ENCODE results near the gene VPREB3.
A peak's percentile ranks its signal among the peaks of the same experiment; 100 is the strongest.
"Not testable (repeated sequence)": the region's sequence is repeated elsewhere in the genome, so short reads cannot be mapped to it uniquely, and the experiment has no call there.

Gene VPREB3

GRCh38 chr22:23763954-23764353 is 9.7 kb upstream of the VPREB3 start:
- no peak for DNase-seq

GRCh38 chr22:23763579-23763945 is 9.3 kb upstream of the VPREB3 start:
- DNase-seq, result no peak

- peak; percentile 68 for DNase-seq
Observed at GRCh38 chr22:23762842-23763578, 8.8 kb upstream of the VPREB3 start, which contains the start of gene C22orf15. Gene C22orf15, plus strand, starts transcription at chr22:23762990. Its CDS starts 317 bp downstream, at chr22:23763307.

GRCh38 chr22:23760056-23760455 is 5.8 kb upstream of the VPREB3 start:
- no peak for DNase-seq

- DNase-seq, result no peak
Observed at GRCh38 chr22:23759566-23759965, 5.3 kb upstream of the VPREB3 start.

- DNase-seq, result no peak
Observed at GRCh38 chr22:23756891-23757290, 2.7 kb upstream of the VPREB3 start.

- no peak for DNase-seq
Observed at GRCh38 chr22:23755711-23756110, 1.5 kb upstream of the VPREB3 start.

- DNase-seq, result no peak
Observed at GRCh38 chr22:23754980-23755636, 883 bp upstream of the VPREB3 start.

- DNase-seq, result no peak
Observed at GRCh38 chr22:23753385-23753784, 840 bp downstream of the VPREB3 start.

- DNase-seq, result no peak
Observed at GRCh38 chr22:23752750-23753149, 1.5 kb downstream of the VPREB3 start.

- no peak for DNase-seq
Observed at GRCh38 chr22:23752090-23752691, 2.0 kb downstream of the VPREB3 start.

GRCh38 chr22:23751441-23751996 is 2.7 kb downstream of the VPREB3 start:
- DNase-seq, result peak; percentile 17

- peak; percentile 76 for DNase-seq
Observed at GRCh38 chr22:23750714-23751440, 3.3 kb downstream of the VPREB3 start, which contains the start of gene ZNF70. Gene ZNF70, minus strand, starts transcription at chr22:23751112. Its CDS starts 5,972 bp downstream, at chr22:23745140.

GRCh38 chr22:23750367-23750713 is 3.9 kb downstream of the VPREB3 start:
- no peak for DNase-seq

GRCh38 chr22:23749841-23750301 is 4.4 kb downstream of the VPREB3 start:
- no peak for DNase-seq

- no peak for DNase-seq
Observed at GRCh38 chr22:23745791-23746190, 8.4 kb downstream of the VPREB3 start.

GRCh38 chr22:23744485-23744884 is 9.7 kb downstream of the VPREB3 start:
- DNase-seq, result no peak

- no peak for DNase-seq
Observed at GRCh38 chr22:23744001-23744400, 10.2 kb downstream of the VPREB3 start.

GRCh38 chr22:23743303-23743705 is 10.9 kb downstream of the VPREB3 start:
- no peak for DNase-seq

GRCh38 chr22:23742505-23743264 is 11.5 kb downstream of the VPREB3 start:
- no peak for DNase-seq

GRCh38 chr22:23737696-23738095 is 16.5 kb downstream of the VPREB3 start:
- no peak for DNase-seq

GRCh38 chr22:23728108-23728507 is 26.1 kb downstream of the VPREB3 start:
- not testable (repeated sequence) for DNase-seq

All from fibroblast of upper back skin (primary cell).